GM12878 (cell line): ENCODE measurements around the gene VWA8. TPM values are rescaled to one million over a fixed set of nuclear protein-coding genes. Genes with fewer than 3 reads are reported as not detected.

Source experiments
- ATAC-seq: fragments of 200-7000 bp; cut with Tn5 transposase; 3 replicates; pipeline ENCODE4 v1.9.1; 2020; ENCODE audit warnings: mild to moderate bottlenecking, moderate library complexity
- BruUV-seq: library from RNA; stranded (reverse); fragments of 400-500 nt; replicated peaks from 2 replicates; lab custom pipeline; 2021; lab: Mats Ljungman, UMichigan
- CTCF ChIA-PET: fragments of 300-600 bp; sonication (Branson Sonifier 250); formaldehyde crosslinking; extraction: SDS; loops from one replicate; lab custom pipeline; 2021; ENCODE audit warnings: inconsistent platforms; lab: Yijun Ruan, JAX
- POLR2A ChIA-PET: fragments of 350-600 bp; formaldehyde crosslinking; extraction: SDS; loops from one replicate; lab custom pipeline; 2021; ENCODE audit warnings: inconsistent platforms; lab: Charles Lee
- RAD21 ChIA-PET: fragments of 300-600 bp; sonication (Branson Sonifier 250); formaldehyde crosslinking; loops from one replicate; lab custom pipeline; 2023; ENCODE audit warnings: antibody characterized with exemption; ENCODE audit not compliant: unreplicated experiment; lab: Charles Lee
- SMC1A ChIA-PET: fragments of 300-600 bp; sonication (Branson Sonifier 250); formaldehyde crosslinking; loops from one replicate; lab custom pipeline; 2023; ENCODE audit not compliant: unreplicated experiment, uncharacterized antibody; lab: Charles Lee
- DNase-seq: peaks from one replicate; pipeline ENCODE4 v3.0.0-alpha.2; 2011; ENCODE audit warnings: low read depth, low spot score
- FAIRE-seq: peaks from 3 replicates; lab custom pipeline; 2011; peaks lifted over from hg19 to GRCh38; lab: Jason Lieb, UNC
- H2AFZ ChIP-seq: 2 replicates; pipeline ENCODE4 v1.6.0; 2011; ENCODE audit warnings: low read depth, low read length, control low read depth; ENCODE audit not compliant: control insufficient read depth
- H3K27ac ChIP-seq: 2 replicates; pipeline ENCODE4 v1.5.1; 2011; ENCODE audit warnings: control low read depth; ENCODE audit not compliant: control insufficient read depth, insufficient read depth
- H3K27me3 ChIP-seq, 2 experiments: replicated peaks in 1 of 2; 2 replicates each; pipeline versions ENCODE4 v1.6.0 to v1.6.1; 2011; ENCODE audit warnings: low read length in 1 of 2; ENCODE audit not compliant: control insufficient read depth in 2 of 2, insufficient read depth in 2 of 2
- H3K36me3 ChIP-seq, 2 experiments: 2 replicates each; pipeline ENCODE4 v1.5.1; 2011; ENCODE audit warnings: low read length in 1 of 2; ENCODE audit not compliant: control insufficient read depth in 2 of 2, insufficient read depth in 2 of 2
- H3K4me1 ChIP-seq: 2 replicates; pipeline ENCODE4 v1.6.1; 2011; ENCODE audit warnings: mild to moderate bottlenecking, low read length, moderate library complexity, mixed read lengths; ENCODE audit not compliant: control insufficient read depth, insufficient read depth
- H3K4me2 ChIP-seq: 2 replicates; pipeline ENCODE4 v1.6.0; 2011; ENCODE audit warnings: control low read depth; ENCODE audit not compliant: control insufficient read depth, insufficient read depth
- H3K4me3 ChIP-seq: fragments of 200-600 bp; sonication (generic); 2 replicates; pipeline ENCODE4 v1.5.1; 2016
- H3K79me2 ChIP-seq: 2 replicates; pipeline ENCODE4 v1.6.0; 2011; ENCODE audit warnings: low read length; ENCODE audit not compliant: control insufficient read depth, insufficient read depth
- H3K9ac ChIP-seq: 2 replicates; pipeline ENCODE4 v1.8.0; 2011; ENCODE audit warnings: low read length, control low read depth, mixed read lengths; ENCODE audit not compliant: control insufficient read depth, insufficient read depth
- H3K9me3 ChIP-seq: replicated peaks from 3 replicates; pipeline ENCODE4 v1.5.1; 2011; ENCODE audit warnings: mild to moderate bottlenecking, low read length; ENCODE audit not compliant: control insufficient read depth, insufficient read depth
- H4K20me1 ChIP-seq: 2 replicates; pipeline ENCODE4 v1.6.0; 2011; ENCODE audit not compliant: control insufficient read depth, insufficient read depth
- ATF2 ChIP-seq: IDR thresholded peaks from 2 replicates; pipeline ENCODE4 v1.6.1; 2012; ENCODE audit warnings: low read length, inconsistent platforms
- CBFB ChIP-seq: IDR thresholded peaks from 2 replicates; pipeline ENCODE4 v1.6.1; 2016; ENCODE audit warnings: antibody characterized with exemption, low read depth
- CREB1 ChIP-seq: IDR thresholded peaks from 2 replicates; pipeline ENCODE4 v1.6.1; 2012; ENCODE audit warnings: low read depth, mild to moderate bottlenecking, inconsistent platforms
- EED ChIP-seq: sonication (generic); IDR thresholded peaks from 2 replicates; pipeline ENCODE4 v1.6.1; 2016; ENCODE audit warnings: antibody characterized with exemption, low read depth
- FOS ChIP-seq: IDR thresholded peaks from 3 replicates; pipeline ENCODE4 v1.6.1; 2011; ENCODE audit warnings: borderline replicate concordance; ENCODE audit not compliant: insufficient read length; ENCODE audit errors: extremely low read depth
- IRF4 ChIP-seq: IDR thresholded peaks from 2 replicates; pipeline ENCODE4 v1.6.1; 2011; ENCODE audit warnings: low read depth, low read length
- IRF5 ChIP-seq: fragments of 450-650 bp; IDR thresholded peaks from 2 replicates; pipeline ENCODE4 v1.6.1; 2017; ENCODE audit warnings: borderline replicate concordance
- JUNB ChIP-seq: IDR thresholded peaks from 2 replicates; pipeline ENCODE4 v1.6.1; 2016; ENCODE audit warnings: antibody characterized with exemption, mild to moderate bottlenecking
- MYB ChIP-seq: fragments of 150-350 bp; IDR thresholded peaks from 2 replicates; pipeline ENCODE4 v1.6.1; 2014; ENCODE audit warnings: mild to moderate bottlenecking, low read depth, low read length, borderline replicate concordance
- RB1 ChIP-seq: fragments of 450-650 bp; formaldehyde crosslinking; IDR thresholded peaks from 2 replicates; pipeline ENCODE4 v1.6.1; 2017; ENCODE audit warnings: mild to moderate bottlenecking, borderline replicate concordance
- RUNX3 ChIP-seq: IDR thresholded peaks from 2 replicates; pipeline ENCODE4 v1.6.1; 2012; ENCODE audit warnings: low read length, inconsistent platforms
- SIX5 ChIP-seq: IDR thresholded peaks from 2 replicates; pipeline ENCODE4 v1.6.1; 2011; ENCODE audit warnings: mild to moderate bottlenecking, low read depth, low read length, moderate library complexity; ENCODE audit not compliant: severe bottlenecking
- SMC3 ChIP-seq: IDR thresholded peaks from 2 replicates; pipeline ENCODE4 v1.6.1; 2011; ENCODE audit warnings: low read length, improper control_type of control experiment, borderline replicate concordance
- SP1 ChIP-seq: IDR thresholded peaks from one replicate; pipeline ENCODE4 v1.6.1; 2011; ENCODE audit warnings: low read depth, low read length
- SREBF1 ChIP-seq: IDR thresholded peaks from 2 replicates; pipeline ENCODE4 v1.6.1; 2012; ENCODE audit warnings: mild to moderate bottlenecking, low read length
- SRF ChIP-seq, 2 experiments: IDR thresholded peaks; 2 replicates each; pipeline ENCODE4 v1.6.1; 2011; ENCODE audit warnings: low read depth in 2 of 2, low read length in 2 of 2, mild to moderate bottlenecking in 1 of 2, moderate library complexity in 1 of 2
- TCF12 ChIP-seq: IDR thresholded peaks from 2 replicates; pipeline ENCODE4 v1.6.1; 2011; ENCODE audit warnings: low read depth, mild to moderate bottlenecking, low read length
- TCF7 ChIP-seq: IDR thresholded peaks from 2 replicates; pipeline ENCODE4 v1.6.1; 2014; ENCODE audit warnings: antibody characterized with exemption, borderline replicate concordance
- USF2 ChIP-seq: IDR thresholded peaks from 2 replicates; pipeline ENCODE4 v1.6.1; 2011; ENCODE audit warnings: low read depth, low read length, improper control_type of control experiment, borderline replicate concordance
- WRNIP1 ChIP-seq: IDR thresholded peaks from 2 replicates; pipeline ENCODE4 v1.6.1; 2011; ENCODE audit warnings: low read depth, low read length, improper control_type of control experiment, borderline replicate concordance
- YY1 ChIP-seq: IDR thresholded peaks from 2 replicates; pipeline ENCODE4 v1.6.1; 2011; ENCODE audit warnings: low read depth, mild to moderate bottlenecking, low read length
- ZNF274 ChIP-seq: IDR thresholded peaks from one replicate; pipeline ENCODE4 v1.8.0; 2011; ENCODE audit not compliant: insufficient read length, insufficient read depth
- WGBS: methylation state at CpG from one replicate; pipeline ENCODE4 v1.1.6; 2016; ENCODE audit warnings: low lambda C conversion rate; ENCODE audit not compliant: insufficient replicate concordance, insufficient coverage; ENCODE audit errors: missing lambda C conversion rate; 5-methylcytosine and 5-hydroxymethylcytosine counted together
- in situ Hi-C: fragments of 300-500 bp; cut with MboI; formaldehyde crosslinking; loops from 9 replicates; pipeline ENCODE4 v1.14.3; 2018; ENCODE audit warnings: mixed read lengths
- intact Hi-C: fragments of 100-400 bp; cut with micrococcal nuclease; formaldehyde crosslinking; loops from one replicate; pipeline ENCODE4 v1.14.2; 2022; ENCODE audit not compliant: unreplicated experiment
- polyA plus RNA-seq, 11 experiments: library from polyadenylated mRNA; depleted of rRNA in 4 of 11; unstranded in 6 of 11; stranded (reverse) in 5 of 11; fragments of >200 nt; fragmentation: Nextera tagmentation in 4 of 11; fragmentation: Illumina TruSeq in 1 of 11; extraction: Ambion mirVana in 4 of 11; extraction: Trizol in 1 of 11; gene quantifications; 1 replicate in 1 of 11; 2 replicates in 10 of 11; pipeline versions ENCODE4 v1.2.1 to v1.2.3, GENCODE V29; 2011 to 2016; ENCODE audit warnings: inconsistent platforms in 2 of 11, missing spikeins in 2 of 11, low read depth in 1 of 11
- total RNA-seq, 4 experiments: library from RNA; depleted of rRNA in 3 of 4; stranded (reverse); fragments of >200 nt in 3 of 4; fragmentation: Illumina TruSeq in 1 of 4; extraction: Trizol in 1 of 4; gene quantifications; 2 replicates each; pipeline versions ENCODE4 v1.2.1 to v1.2.3, GENCODE V29; 2013 to 2021

VWA8 gene
- total and polyA plus RNA-seq, 10 of the 15 experiments (the other 5 are each of a cell fraction or from before 2014, with no cell fraction given), result 3.0 to 21.8 (median 13.5) TPM

- Histone ChIP-seq H3K79me2 (no peaks in the 10 kb centered on the region), H3K9ac (no peak overlapping the region), H3K9me3 (no peaks in the 10 kb centered on the region), H2AFZ (peak overlapping the region; percentile 29), H3K27me3 (no peaks in the 10 kb centered on the region), H4K20me1 (no peaks in the 10 kb centered on the region), H3K36me3 (no peaks in the 10 kb centered on the region), H3K4me1 (peaks cover 14% of the 10 kb centered on the region), H3K4me2 (peak overlapping the region; percentile 44), H3K27ac (no peak overlapping the region; the same call in 1 of the 2 replicates), H3K4me3 (no peak overlapping the region; the same call in 1 of the 2 replicates)
- SMC1A ChIA-PET, result interaction anchor here (1.2 to 2.6 kb wide), 3 partner anchors 95 to 602 kb away, joined by 3 to 8 read pairs (median 4); no protein-coding TSS in a partner anchor
- DNase-seq, result peak; percentile 48
- CTCF ChIA-PET, result interaction anchor here (0.6 to 1.1 kb wide), 2 partner anchors 96 to 1025 kb away, joined by 3 read pairs; no protein-coding TSS in a partner anchor
- WGBS, result 13% methylated on average over 10 of the region's 10 CpGs
- POLR2A ChIA-PET, result no interaction called here
- in situ Hi-C loops, result no loop called here
- peak; percentile 85 for ATAC-seq
- BruUV-seq, result no TSS peak
- intact Hi-C loops, result no loop called here
- RAD21 ChIA-PET, result interaction anchor here (0.8 kb wide), 1 partner anchor 96 kb away, joined by 4 read pairs; no protein-coding TSS in a partner anchor
- peak; percentile 93 for FAIRE-seq
- TF ChIP-seq IRF4 (peak; percentile 69), RB1 (no peak), WRNIP1 (no peak), SMC3 (peak; percentile 44; the same call in 1 of the 2 replicates), USF2 (no peak), TCF12 (0 out of 2 replicates have a peak, but pooled peaks have one; percentile 12), TCF7 (no peak), CREB1 (no peak), RUNX3 (peak; percentile 95), SRF (IDR thresholded peaks at IDR 0.05; ENCODE audit: low read depth in 2 of 2, low read length in 2 of 2) (0 out of 4 replicates have a peak, but pooled peaks of 1 of the 2 experiments have one; percentile 14), ATF2 (peak; percentile 59; the same call in 1 of the 2 replicates), SP1 (no peak), IRF5 (no peak), ZNF274 (no peak), EED (peak; percentile 31; the same call in 1 of the 2 replicates), YY1 (0 out of 2 replicates have a peak, but pooled peaks have one; percentile 12), SREBF1 (no peak), MYB (no peak), CBFB (peak; percentile 46; the same call in 1 of the 2 replicates), JUNB (peak; percentile 69), SIX5 (no peak), FOS (no peak)
These were observed 406.1 kb downstream of the VWA8 start for GRCh38 chr13:41554626-41555386.
